Uterus (tissue), 2 donors: ENCODE data around the gene NHLH1.

Experiments used
- CTCF ChIP-seq, 4 experiments: fragments of 200-600 bp in 2 of 4; fragments of 450-650 bp in 2 of 4; sonication (generic) in 2 of 4; IDR thresholded peaks; one replicate each; pipeline ENCODE4 v1.5.1; 2016 to 2019; ENCODE audit warnings: antibody characterized with exemption in 4 of 4, mild to moderate bottlenecking in 2 of 4, moderate library complexity in 1 of 4
- POLR2A ChIP-seq, 2 donors: fragments of 450-650 bp; IDR thresholded peaks; one replicate each; pipeline ENCODE4 v1.6.1; 2016; ENCODE audit warnings: antibody characterized with exemption in 2 of 2, mild to moderate bottlenecking in 1 of 2, moderate library complexity in 1 of 2

GRCh38 chr1:160322831-160323230 is 44.0 kb upstream of the NHLH1 start:
- TF ChIP-seq CTCF (IDR thresholded peaks at IDR 0.05) (no peak), POLR2A (IDR thresholded peaks at IDR 0.05) (no peak)
